Psoas muscle (tissue), 8 donors: ENCODE results near the gene SEC24D. TPM values are rescaled to one million over a fixed set of nuclear protein-coding genes. Genes with fewer than 3 reads are reported as not detected.

Experiments
- ATAC-seq, 4 donors: fragments of 200-7000 bp; cut with Tn5 transposase; one replicate each; pipeline ENCODE4 v1.9.1; 2020; ENCODE audit warnings: moderate library complexity in 3 of 4, mild to moderate bottlenecking in 2 of 4
- DNase-seq, 2 donors: peaks; one replicate each; pipeline ENCODE4 v3.0.0-alpha.2; 2020
- H3K27ac ChIP-seq: fragments of 200-600 bp; one replicate; pipeline ENCODE4 v1.8.0; 2022
- H3K27me3 ChIP-seq, 3 donors: fragments of 200-600 bp in 1 of 3; one replicate each; pipeline versions ENCODE4 v1.6.1 to v1.8.0; 2013 to 2022; ENCODE audit warnings: low read length in 2 of 3, mild to moderate bottlenecking in 2 of 3, moderate library complexity in 1 of 3; ENCODE audit not compliant: insufficient read depth in 3 of 3
- H3K36me3 ChIP-seq, 2 donors: fragments of 200-600 bp in 1 of 2; one replicate each; pipeline versions ENCODE4 v1.6.1 to v1.8.0; 2013 to 2022; ENCODE audit warnings: low read depth in 1 of 2, mild to moderate bottlenecking in 1 of 2, moderate library complexity in 1 of 2; ENCODE audit not compliant: insufficient read depth in 1 of 2
- H3K4me1 ChIP-seq: fragments of 200-600 bp; one replicate; pipeline ENCODE4 v1.8.0; 2022
- H3K4me3 ChIP-seq: fragments of 200-600 bp; one replicate; pipeline ENCODE4 v1.8.0; 2022; ENCODE audit warnings: mild to moderate bottlenecking
- H3K9me3 ChIP-seq: fragments of 200-600 bp; one replicate; pipeline ENCODE4 v1.8.0; 2022
- CTCF ChIP-seq: fragments of 200-600 bp; IDR thresholded peaks from one replicate; pipeline ENCODE4 v1.8.0; 2022; ENCODE audit warnings: antibody characterized with exemption
- WGBS, 3 donors: extraction: QIAGEN DNeasy Blood & Tissue Kit; methylation state at CpG; one replicate each; pipeline versions ENCODE4 v1.1.6 to v1.1.7; 2013; 5-methylcytosine and 5-hydroxymethylcytosine counted together
- intact Hi-C, 2 donors: fragments of 100-400 bp; cut with DNase I; formaldehyde crosslinking; loops; one replicate each; pipeline versions ENCODE4 v1.11.0 to v1.14.2; 2022
- polyA plus RNA-seq, 3 donors: library from polyadenylated mRNA; stranded (reverse); fragments of 200-250 nt; gene quantifications; one replicate each; pipeline ENCODE4 v1.2.3, GENCODE V29; 2013
- total RNA-seq, 4 donors: library from RNA; stranded (reverse); fragmentation: NEBNext Ultra II Directional in 2 of 4; extraction: Animal tissue kit (Norgen Biotek cat#: 25700) in 2 of 4; gene quantifications; one replicate each; pipeline versions ENCODE4 v1.2.1 to v1.2.4, GENCODE V29; 2021 to 2023
- donor health status: healthy with polysubstance abuse.
- donor health status: DM: no; HTN: no; CAD: no; lungs with moderate emphysema.
- donor health status: Bipolar disorder and iron deficiency.
- donor health status: healthy.
- donor health status: DM: yes; HTN: yes; CAD: no.
- donor health status: DM: no; HTN: no; CAD: no.
- donor health status: DM: no; HTN: no; CAD: no.
- donor health status: DM: yes; HTN: yes; CAD: no.

Gene SEC24D
- total and polyA plus RNA-seq, 7 donors: 2.4 to 13.7 (median 5.9) TPM

DNA sequence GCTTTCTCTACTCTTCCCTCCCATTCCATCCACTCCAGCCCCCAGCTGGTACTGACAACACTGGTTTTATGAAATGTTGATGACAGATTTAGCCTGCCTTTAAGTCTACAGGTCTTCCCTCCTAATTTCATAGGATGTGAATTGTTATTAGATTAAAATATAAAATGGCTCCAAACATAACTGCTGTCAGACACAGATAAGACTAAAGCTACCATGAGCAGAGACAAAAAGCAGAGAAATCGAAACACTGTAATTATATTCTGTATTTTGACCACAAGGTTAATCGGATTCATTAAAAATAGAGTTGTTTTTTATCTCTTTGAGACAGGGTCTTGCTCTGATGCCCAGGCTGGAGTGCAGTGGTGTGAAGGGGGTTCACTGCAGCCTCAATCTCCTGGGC lies 28.3 kb downstream of the SEC24D start:
- Histone ChIP-seq H3K4me3 (no peak overlapping the region), H3K27ac (no peak overlapping the region), H3K4me1 (peaks cover 13% of the 10 kb centered on the region), H3K9me3 (no peaks in the 10 kb centered on the region), H3K27me3 (no peaks in the 10 kb centered on the region), H3K36me3 (peaks cover 3 to 86% of the 10 kb centered on the region in 2 donors)
- no peak for TF ChIP-seq CTCF
- DNase-seq (no peak), ATAC-seq (no peak)
- WGBS, 3 donors: 97 to 100% (median 98%) methylated on average over 2 of the region's 2 CpGs
- intact Hi-C loops: no loop called here

DNA sequence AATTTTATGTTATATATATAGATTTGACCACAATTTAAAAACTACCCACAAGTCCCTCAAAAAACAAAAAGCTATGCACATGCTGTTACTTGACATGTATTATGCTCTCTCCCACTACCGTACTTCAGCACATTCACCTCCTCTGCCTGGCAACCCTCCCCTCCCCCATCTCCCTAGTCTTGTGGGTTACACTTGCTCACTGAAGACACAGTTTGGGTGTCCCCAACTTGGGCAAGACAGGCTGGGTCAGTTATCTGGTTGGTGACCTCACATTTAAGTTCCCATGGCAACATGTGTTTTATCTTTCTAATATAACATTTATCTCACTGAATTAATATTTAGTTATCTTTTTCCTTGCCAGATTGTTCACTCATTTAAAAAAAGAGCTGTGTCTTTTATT lies 32.7 kb downstream of the SEC24D start:
- no peak for ATAC-seq
- intact Hi-C loops: no loop called here
- Histone ChIP-seq H3K9me3 (no peaks in the 10 kb centered on the region), H3K4me1 (no peaks in the 10 kb centered on the region), H3K4me3 (no peak overlapping the region), H3K36me3 (peaks cover 0 to 70% of the 10 kb centered on the region in 2 donors), H3K27me3 (no peaks in the 10 kb centered on the region), H3K27ac (no peak overlapping the region)
- 80 to 94% (median 89%) methylated on average over 1 of the region's 1 CpG for WGBS, 3 donors
- TF ChIP-seq CTCF: no peak
- DNase-seq: no peak

- intact Hi-C loops: no loop called here
- no peak for DNase-seq
- H3K4me3 ChIP-seq: no peak overlapping the region
- TF ChIP-seq CTCF: no peak
- no peaks in the 10 kb centered on the region for H3K4me1 ChIP-seq
- WGBS, 3 donors: 38 to 69% (median 42%) methylated on average over 1 of the region's 1 CpG
- no peak overlapping the region for H3K27ac ChIP-seq
- ATAC-seq: peak; percentile 72 to 95 (median 86)
- no peaks in the 10 kb centered on the region for H3K27me3 ChIP-seq
- peaks cover 0 to 70% of the 10 kb centered on the region in 2 donors for H3K36me3 ChIP-seq
- H3K9me3 ChIP-seq: no peaks in the 10 kb centered on the region
These were observed 33.9 kb downstream of the SEC24D start for GRCh38 chr4:118801895-118802575.

DNA sequence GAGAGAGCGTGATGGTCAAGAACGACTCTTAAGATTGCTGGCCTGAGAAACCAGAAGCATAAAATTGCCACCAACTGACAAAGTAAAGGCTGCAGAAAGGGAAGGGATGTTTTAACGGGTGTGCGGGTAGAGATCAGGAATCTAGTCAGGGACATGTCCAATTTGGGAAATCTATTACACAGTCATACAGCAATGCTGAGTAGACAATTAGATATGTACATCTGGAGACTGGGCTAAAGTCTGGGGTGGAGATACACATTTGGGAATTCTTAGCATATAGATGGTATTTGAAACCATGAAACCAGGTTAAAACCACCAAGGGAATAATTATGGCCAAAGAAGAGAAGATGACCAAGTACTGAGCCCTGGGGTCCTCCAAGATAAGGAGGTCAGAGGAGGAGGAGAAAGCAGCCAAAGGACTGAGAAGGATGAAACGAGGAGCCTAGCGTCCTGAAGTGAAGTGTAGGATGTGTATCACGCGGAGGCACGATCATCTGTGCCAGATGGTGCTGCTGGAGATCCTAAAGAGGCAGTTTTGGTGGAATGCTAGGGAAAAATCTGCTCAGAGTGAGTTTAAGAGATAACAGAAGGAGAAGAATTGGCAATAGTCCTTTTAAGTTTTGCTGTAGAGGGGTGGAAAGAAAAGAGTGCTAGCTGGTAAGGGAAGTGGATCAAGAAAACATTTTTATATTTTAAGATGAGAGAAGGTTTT lies 36.5 kb downstream of the SEC24D start:
- H3K4me3 ChIP-seq: no peak overlapping the region
- H3K36me3 ChIP-seq: peaks cover 0 to 66% of the 10 kb centered on the region in 2 donors
- intact Hi-C loops: no loop called here
- no peak for TF ChIP-seq CTCF
- DNase-seq (no peak), ATAC-seq (no peak)
- WGBS, 3 donors: 78 to 90% (median 82%) methylated on average over 9 of the region's 9 CpGs
- no peaks in the 10 kb centered on the region for H3K27me3 ChIP-seq
- no peak overlapping the region for H3K27ac ChIP-seq
- no peaks in the 10 kb centered on the region for H3K9me3 ChIP-seq
- H3K4me1 ChIP-seq: no peaks in the 10 kb centered on the region
